Inferior parietal cortex (tissue), 1 donor: ENCODE data around the gene SDK1.
A peak's percentile ranks its signal among the peaks of the same experiment; 100 is the strongest.

Experiments
- DNase-seq: peaks from one replicate; pipeline ENCODE4 v3.0.0-alpha.2; 2016; ENCODE audit errors: extremely low spot score

SDK1 gene

GRCh38 chr7:3289996-3290395 lies 11.1 kb upstream of the SDK1 start:
- no peak for DNase-seq

GRCh38 chr7:3292694-3293093 lies 8.4 kb upstream of the SDK1 start:
- DNase-seq = no peak

DNA sequence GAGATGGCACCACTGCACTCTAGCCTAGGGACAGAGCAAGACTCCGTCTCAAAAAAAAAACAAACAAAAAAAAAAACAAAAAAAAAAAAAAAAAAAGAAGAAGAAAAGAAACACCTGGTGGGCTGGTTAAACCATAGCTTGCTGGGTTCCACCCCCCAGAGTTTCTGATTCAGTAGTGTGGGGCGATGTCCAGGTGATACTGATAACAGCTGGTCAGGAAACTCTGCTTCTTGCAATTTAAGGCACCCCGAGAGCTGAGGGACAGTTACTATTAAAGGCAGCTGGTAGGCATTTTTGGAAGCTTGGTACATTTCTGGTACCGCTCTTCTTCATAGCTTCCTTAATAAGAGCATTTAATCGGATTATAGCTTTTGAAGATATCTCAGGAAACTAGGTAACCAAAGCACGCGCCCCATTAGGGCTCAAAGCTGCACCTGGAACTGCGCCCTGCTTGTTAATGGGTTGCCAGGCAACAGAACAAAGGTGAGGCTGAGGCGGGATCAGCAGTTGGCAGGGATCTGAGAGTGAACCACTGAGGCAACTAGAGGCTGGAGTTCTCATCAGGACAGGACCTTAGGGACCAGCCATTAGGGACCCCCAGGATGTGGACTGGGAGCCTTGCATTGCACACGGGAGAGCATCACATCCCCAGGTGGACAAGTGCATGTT lies 6.5 kb upstream of the SDK1 start:
- no peak for DNase-seq

DNA sequence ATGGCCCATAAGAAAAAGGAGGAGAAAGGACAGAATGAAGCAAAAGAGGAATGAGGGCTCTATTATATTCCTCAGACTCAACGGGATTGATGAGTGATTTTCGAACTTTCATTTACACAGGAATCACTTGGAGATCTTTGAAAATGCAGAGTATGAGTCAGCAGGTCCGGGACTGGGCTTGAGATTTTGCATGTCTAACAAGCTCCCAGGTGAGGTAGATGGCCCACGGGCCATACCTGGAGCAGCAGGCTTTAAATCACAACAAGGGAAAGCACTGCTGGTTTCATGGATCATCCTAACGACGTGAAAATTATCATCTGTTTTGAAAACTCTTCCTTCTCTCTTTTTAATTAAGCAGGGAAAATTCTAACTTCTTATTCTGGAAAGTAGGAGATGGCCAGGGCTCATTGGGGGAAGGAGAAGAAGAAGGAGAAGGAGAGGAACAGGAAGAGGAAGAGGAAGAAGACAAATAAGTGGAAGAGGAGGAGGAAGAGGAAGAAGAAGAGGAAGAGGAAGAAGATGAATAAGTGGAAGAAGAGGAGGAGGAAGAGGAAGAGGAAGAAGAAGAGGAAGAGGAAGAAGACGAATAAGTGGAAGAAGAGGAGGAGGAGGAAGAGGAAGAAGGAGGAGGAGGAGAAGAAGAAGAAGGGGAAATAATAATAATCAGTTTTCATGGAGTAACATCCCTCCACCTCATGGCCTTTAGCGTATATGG lies 3.8 kb upstream of the SDK1 start:
- no peak for DNase-seq

GRCh38 chr7:3300221-3300650 lies 816 bp upstream of the SDK1 start:
- DNase-seq = no peak

DNA sequence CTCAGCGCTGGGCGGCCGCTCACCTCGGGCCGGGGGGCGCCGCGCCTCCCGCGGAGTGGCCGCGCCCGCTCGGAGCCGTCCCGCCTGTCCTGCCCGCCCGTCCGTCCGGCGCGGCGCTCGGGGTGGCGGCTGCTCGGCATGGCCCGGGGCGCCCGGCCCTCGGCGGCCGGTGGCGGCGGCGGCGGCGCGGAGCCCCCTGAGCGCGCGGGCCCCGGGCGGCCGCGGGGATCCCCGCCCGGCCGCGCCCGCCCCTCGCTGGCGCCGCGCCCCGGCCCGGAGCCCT lies 338 bp downstream of the SDK1 start:
- DNase-seq = no peak

GRCh38 chr7:3301831-3302618 lies 973 bp downstream of the SDK1 start:
- DNase-seq = no peak

DNA sequence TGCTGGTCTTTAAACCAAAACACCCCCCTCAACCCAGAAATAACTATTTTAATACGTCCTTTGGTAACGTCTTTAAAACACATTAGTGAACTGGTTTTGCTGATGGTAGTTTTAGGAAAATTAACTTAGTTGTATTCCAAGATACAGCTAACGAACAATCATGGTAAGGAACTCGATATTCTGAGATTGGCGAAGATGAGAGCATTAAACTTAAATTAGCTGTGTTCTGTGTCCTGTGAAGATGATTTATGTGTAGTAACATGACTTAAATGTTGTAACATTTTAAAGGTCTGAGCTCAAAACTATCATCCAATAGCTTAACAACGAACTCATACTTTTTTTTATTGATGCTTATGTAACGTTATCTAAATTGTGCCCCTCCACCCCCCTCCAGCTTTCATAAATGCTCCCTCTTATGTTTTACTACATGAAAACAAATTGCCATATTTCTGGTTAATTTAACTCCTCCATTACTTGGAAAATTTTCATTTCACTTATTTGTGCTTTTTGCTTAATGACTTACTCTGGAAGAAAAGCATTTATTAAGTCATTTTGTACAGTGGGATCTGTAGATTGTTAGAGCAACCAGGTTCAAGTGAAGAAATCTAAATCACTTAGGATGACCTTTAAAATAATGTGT lies 1.7 kb downstream of the SDK1 start:
- DNase-seq = no peak

DNA sequence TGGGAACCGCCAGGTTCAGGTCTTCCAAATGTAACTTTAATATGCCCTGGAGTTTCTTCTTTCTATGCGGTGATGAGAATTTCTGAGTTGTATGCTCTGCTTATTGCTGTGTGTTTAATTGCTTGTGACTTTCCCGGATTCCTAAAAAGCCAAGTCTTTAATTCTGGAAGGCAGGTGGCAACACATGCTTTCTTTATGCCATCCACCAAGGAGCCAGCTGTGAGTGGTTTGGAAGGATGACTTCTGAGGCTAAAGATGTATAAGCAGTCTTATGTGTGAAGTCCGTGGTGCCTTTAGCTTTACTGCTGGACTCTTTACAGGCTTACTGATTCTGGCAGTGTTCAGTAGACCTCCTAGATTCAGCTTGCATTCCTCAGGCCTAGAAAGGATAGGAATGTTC lies 3.1 kb downstream of the SDK1 start:
- DNase-seq = no peak

DNA sequence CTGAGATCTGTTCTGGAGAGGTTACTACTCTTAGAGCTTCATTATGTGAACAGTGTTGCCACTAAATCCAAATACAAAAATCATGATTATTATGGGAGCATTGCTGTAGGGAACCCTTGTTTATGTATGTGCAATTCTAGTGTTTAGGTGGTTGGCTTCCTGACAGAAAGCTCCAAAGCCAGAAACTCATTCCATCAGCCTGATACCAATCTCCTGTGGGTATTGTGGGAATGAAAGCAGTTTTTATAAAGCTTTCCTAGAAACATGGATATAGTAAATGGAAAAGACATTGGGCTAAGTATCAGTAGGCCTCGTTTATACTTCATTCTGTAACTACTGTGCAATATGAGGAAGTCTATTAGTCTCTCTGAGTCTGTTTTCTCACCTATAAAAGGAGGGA lies 6.4 kb downstream of the SDK1 start:
- no peak for DNase-seq

DNA sequence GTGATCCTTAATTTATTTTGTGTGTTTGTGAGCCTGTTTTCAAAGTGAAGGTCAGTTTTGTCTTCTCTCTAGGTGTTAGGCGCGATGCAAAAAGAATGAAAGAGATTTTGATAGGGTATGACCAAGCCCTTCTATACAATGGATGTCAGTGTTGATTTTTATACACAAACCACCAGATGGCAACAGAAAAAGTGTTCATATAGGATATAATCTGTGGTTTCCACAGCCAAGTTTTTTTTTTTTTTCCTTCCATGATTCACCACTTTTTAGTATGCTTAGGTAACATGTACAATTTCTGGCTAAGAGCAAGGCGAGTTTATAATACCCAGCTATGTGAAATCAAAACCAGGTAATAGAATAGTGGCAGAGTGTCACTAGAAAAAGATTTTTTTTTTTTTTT lies 8.1 kb downstream of the SDK1 start:
- peak; percentile 30 for DNase-seq

- no peak for DNase-seq
These were observed 8.9 kb downstream of the SDK1 start for GRCh38 chr7:3309956-3310355.

DNA sequence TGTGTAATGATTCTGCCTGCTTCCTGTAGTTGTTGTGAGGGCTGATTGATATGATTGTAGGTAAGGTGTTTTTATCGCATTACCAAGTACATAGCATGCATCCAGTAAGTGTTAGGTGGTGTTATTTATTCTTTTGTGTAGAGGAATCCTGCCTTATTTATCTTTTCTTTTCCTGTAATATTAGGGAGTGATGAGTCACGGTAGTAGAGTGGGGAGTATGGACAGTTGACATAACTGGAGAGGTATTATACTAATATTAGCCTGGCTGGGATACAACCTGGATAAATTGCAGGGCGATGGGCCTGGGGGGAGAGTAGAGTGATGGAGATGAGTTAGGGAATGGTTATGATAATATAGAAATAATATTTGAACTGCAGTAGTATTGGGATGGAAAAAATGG lies 9.8 kb downstream of the SDK1 start:
- DNase-seq = no peak

GRCh38 chr7:3312583-3312982 lies 11.5 kb downstream of the SDK1 start:
- DNase-seq = no peak

- DNase-seq = no peak
These were observed 17.8 kb downstream of the SDK1 start for GRCh38 chr7:3318874-3319273.

DNA sequence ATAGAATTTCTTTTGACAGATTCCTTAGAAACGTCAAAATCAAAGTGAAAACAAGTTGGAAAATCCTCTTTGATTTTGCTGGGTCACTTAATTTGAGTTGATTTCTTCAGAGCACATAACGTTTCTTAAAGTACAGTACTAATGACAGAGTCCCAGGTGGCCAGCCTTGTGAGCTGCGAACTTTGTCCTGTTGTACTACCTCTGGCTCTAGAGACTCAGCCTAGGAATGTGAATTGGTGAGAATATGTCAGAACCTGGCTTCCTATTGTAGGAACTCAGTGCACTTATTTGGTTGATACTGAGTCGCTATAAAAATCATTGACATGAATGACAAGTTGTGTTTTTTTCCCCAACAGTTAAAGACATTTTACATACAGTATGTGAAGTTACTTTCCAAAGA lies 20.2 kb downstream of the SDK1 start:
- no peak for DNase-seq

GRCh38 chr7:3321745-3322144 lies 20.7 kb downstream of the SDK1 start:
- no peak for DNase-seq

- no peak for DNase-seq
These were observed 25.2 kb downstream of the SDK1 start for GRCh38 chr7:3326246-3326645.

DNA sequence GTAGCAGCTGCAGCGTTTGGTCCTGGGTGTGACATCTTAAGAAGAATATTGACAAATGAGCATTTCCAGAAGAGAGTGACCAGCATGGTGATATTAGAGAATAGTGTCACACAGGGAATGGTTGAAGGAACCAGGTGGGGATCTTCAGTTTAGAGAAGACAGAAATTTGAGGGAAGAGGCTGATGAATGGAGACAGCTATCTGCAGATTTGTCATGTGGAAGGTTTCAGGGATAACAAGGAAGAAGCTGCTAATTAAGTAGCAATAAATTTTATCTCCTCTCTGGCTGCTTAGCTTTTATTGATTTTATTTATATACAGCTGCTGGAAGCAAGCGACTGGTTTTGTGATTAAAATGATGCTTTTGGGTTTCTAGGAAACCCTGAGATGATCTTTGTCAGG lies 26.0 kb downstream of the SDK1 start:
- DNase-seq = no peak

DNA sequence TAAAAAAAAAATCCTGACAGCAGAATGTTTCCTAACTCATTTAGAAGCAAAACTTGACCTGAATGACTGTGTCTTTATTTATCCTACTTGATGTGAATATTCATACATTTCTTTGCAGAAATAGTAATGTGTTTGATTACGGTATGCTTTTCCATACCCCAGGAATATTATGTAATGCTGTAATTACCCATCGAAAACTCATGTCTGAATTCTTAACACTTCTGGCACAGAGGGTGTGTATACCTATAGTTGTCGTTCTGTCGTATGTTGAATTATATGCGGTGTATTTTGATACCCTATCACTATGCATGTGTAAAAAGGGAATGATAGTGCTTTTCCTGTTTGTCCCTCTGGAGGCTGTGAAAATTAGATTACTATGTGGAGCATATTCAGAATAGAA lies 26.6 kb downstream of the SDK1 start:
- DNase-seq = no peak

DNA sequence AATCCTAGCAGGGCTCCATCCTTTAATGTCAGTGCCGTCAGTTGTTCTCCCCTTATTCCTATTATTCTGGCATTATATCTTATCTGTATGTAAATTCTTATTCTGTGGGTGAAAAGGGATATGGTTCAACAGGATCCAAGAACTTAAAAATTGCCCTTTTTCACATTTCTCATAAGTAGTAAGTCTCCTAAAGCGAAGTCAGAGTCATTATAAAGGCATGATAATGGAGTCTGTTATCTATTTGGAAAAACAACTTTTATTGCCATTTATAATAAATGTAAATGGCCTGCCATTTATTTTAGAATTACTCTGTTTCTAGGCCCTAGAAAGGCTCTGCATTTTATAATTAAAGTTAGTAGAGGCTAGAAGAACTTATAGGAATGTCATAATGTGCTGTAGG lies 31.3 kb downstream of the SDK1 start:
- DNase-seq = no peak

DNA sequence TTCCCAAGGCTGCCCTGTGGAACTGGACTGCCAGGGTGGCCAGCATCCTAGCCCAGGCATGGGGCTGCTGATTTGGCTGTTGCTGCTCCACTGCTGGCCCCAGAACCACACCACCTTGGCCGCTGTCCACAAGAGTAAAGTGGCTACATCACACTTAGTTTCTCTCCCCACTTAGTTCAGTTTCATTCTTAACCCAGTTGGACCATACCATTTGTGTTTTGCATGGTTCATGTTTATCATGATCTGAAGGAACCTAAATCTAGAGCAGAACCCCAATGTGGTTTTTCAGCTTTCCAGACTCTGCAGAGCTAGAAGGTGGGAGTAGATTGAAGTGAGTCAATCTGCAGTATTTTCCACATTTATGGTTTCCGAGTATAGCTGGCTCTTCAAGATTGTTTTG lies 32.8 kb downstream of the SDK1 start:
- DNase-seq = no peak
